DND-41 (cell line): ENCODE results near the gene PDE4B.

Experiments
- ATAC-seq: fragments of 200-7000 bp; cut with Tn5 transposase; 3 replicates; pipeline ENCODE4 v1.9.1; 2021; ENCODE audit warnings: low read depth; ENCODE audit not compliant: insufficient read depth
- DNase-seq: peaks from one replicate; pipeline ENCODE4 v3.0.0-alpha.2; 2020
- H2AFZ ChIP-seq: 2 replicates; pipeline ENCODE4 v1.6.0; 2012; ENCODE audit warnings: low read depth, low read length
- H3K27ac ChIP-seq: 2 replicates; pipeline ENCODE4 v1.5.1; 2012; ENCODE audit warnings: low read length, inconsistent platforms
- H3K27me3 ChIP-seq: fragments of 200-600 bp; sonication (generic); 2 replicates; pipeline ENCODE4 v1.6.0; 2012; ENCODE audit warnings: low read length, mild to moderate bottlenecking, inconsistent platforms; ENCODE audit not compliant: insufficient read depth, poor library complexity
- H3K36me3 ChIP-seq: 2 replicates; pipeline ENCODE4 v1.5.1; 2012; ENCODE audit warnings: low read length, inconsistent platforms; ENCODE audit not compliant: insufficient read depth
- H3K4me1 ChIP-seq: 2 replicates; pipeline ENCODE4 v1.5.1; 2012; ENCODE audit warnings: mild to moderate bottlenecking, low read length; ENCODE audit not compliant: insufficient read depth
- H3K4me2 ChIP-seq: 2 replicates; pipeline ENCODE4 v1.6.0; 2012; ENCODE audit warnings: mild to moderate bottlenecking, moderate library complexity, low read length, inconsistent platforms; ENCODE audit not compliant: insufficient read depth
- H3K4me3 ChIP-seq, 2 experiments: fragments of 200-600 bp in 1 of 2; shearing (Covaris generic) in 1 of 2; 2 replicates each; pipeline ENCODE4 v1.5.1; 2012 to 2016; ENCODE audit warnings: inconsistent platforms in 2 of 2, low read length in 2 of 2, mild to moderate bottlenecking in 2 of 2, low read depth in 1 of 2, moderate library complexity in 1 of 2
- H3K79me2 ChIP-seq: 2 replicates; pipeline ENCODE4 v1.6.0; 2012; ENCODE audit warnings: low read length, inconsistent platforms; ENCODE audit not compliant: insufficient read depth
- H3K9ac ChIP-seq: 2 replicates; pipeline ENCODE4 v1.6.0; 2012; ENCODE audit warnings: low read depth, mild to moderate bottlenecking, inconsistent platforms, low read length, moderate library complexity
- H3K9me3 ChIP-seq: 2 replicates; pipeline ENCODE4 v1.5.1; 2012; ENCODE audit warnings: low read length, moderate library complexity, mild to moderate bottlenecking, inconsistent platforms; ENCODE audit not compliant: insufficient read depth, severe bottlenecking
- H4K20me1 ChIP-seq: 2 replicates; pipeline ENCODE4 v1.6.0; 2012; ENCODE audit warnings: low read length; ENCODE audit not compliant: insufficient read depth
- EZH2 ChIP-seq: IDR thresholded peaks from 3 replicates; pipeline ENCODE4 v1.6.1; 2012; ENCODE audit warnings: borderline replicate concordance, low read depth, mild to moderate bottlenecking, moderate library complexity, low read length, inconsistent platforms; ENCODE audit not compliant: severe bottlenecking
- TF ChIP-seq, protein P1 (sequence below): IDR thresholded peaks from 2 replicates; pipeline ENCODE4 v1.5.1; 2012; ENCODE audit warnings: borderline replicate concordance, low read length, moderate library complexity, mild to moderate bottlenecking; ENCODE audit not compliant: poor library complexity, severe bottlenecking; ENCODE audit errors: extremely low read depth

The PDE4B gene

GRCh38 chr1:66366634-66367033 is 573.9 kb downstream of the PDE4B start:
- Histone ChIP-seq H3K4me1 (no peaks in the 10 kb centered on the region), H3K9me3 (no peaks in the 10 kb centered on the region), H3K36me3 (no peaks in the 10 kb centered on the region), H3K27me3 (no peaks in the 10 kb centered on the region), H2AFZ (no peak overlapping the region), H3K9ac (no peak overlapping the region), H3K4me2 (no peak overlapping the region), H3K4me3 (no peak overlapping the region), H3K27ac (no peak overlapping the region), H4K20me1 (no peaks in the 10 kb centered on the region), H3K79me2 (no peaks in the 10 kb centered on the region)
- no peak for DNase-seq
- TF ChIP-seq EZH2 = no peak
- TF ChIP-seq, protein P1, sequence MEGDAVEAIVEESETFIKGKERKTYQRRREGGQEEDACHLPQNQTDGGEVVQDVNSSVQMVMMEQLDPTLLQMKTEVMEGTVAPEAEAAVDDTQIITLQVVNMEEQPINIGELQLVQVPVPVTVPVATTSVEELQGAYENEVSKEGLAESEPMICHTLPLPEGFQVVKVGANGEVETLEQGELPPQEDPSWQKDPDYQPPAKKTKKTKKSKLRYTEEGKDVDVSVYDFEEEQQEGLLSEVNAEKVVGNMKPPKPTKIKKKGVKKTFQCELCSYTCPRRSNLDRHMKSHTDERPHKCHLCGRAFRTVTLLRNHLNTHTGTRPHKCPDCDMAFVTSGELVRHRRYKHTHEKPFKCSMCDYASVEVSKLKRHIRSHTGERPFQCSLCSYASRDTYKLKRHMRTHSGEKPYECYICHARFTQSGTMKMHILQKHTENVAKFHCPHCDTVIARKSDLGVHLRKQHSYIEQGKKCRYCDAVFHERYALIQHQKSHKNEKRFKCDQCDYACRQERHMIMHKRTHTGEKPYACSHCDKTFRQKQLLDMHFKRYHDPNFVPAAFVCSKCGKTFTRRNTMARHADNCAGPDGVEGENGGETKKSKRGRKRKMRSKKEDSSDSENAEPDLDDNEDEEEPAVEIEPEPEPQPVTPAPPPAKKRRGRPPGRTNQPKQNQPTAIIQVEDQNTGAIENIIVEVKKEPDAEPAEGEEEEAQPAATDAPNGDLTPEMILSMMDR = no peak
- no peak for ATAC-seq

DNA sequence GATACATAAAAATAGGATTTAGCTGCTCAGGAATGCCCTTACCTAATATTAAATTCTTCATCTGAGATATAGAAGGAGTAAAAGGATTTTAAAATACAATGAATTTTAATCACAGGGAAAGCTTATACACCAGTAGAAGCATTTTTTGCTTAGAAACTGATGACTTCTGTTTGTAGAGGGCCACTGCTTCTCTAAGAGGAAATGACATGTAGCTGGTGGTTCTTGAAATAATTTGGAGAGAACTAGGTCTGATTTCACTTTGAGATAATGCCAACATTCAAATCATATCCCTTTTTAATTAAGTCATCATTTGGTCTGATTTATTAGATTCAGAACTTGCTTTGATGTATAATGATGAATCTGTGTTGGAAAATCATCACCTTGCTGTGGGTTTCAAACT is 574.7 kb downstream of the PDE4B start:
- no peaks in the 10 kb centered on the region for H3K36me3 ChIP-seq

DNA sequence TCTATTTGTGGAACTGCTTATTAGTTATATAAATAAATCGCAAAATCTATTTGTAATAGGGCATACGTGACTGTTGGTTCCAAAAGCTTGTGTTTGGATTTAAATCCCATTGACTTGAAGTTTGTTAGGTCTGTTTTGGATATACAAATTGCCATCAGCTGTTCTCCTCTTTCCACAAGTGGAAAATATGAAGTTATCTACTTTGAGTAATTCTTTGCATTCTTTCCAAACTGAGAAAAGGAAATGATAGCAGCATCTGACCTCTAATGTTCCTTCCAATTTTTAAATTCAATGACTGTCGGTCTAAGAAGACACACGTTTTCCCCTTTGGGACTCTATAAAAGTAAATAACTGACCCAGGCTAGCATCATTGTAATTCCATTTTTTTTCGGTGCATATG is 575.6 kb downstream of the PDE4B start:
- H3K4me3 ChIP-seq = no peak overlapping the region

More for the DNA sequence above, 574.7 kb downstream of the PDE4B start:
- H4K20me1 ChIP-seq = no peaks in the 10 kb centered on the region
- TF ChIP-seq, protein P1 = no peak
- no peak for TF ChIP-seq EZH2
- H3K4me2 ChIP-seq = no peak overlapping the region
- no peaks in the 10 kb centered on the region for H3K79me2 ChIP-seq
- no peak overlapping the region for H3K9ac ChIP-seq
- no peak for ATAC-seq
- H3K27me3 ChIP-seq = no peaks in the 10 kb centered on the region
- H3K9me3 ChIP-seq = no peaks in the 10 kb centered on the region
- no peak overlapping the region for H3K27ac ChIP-seq
- DNase-seq = no peak
- H2AFZ ChIP-seq = no peak overlapping the region
- H3K4me3 ChIP-seq = no peak overlapping the region
- H3K4me1 ChIP-seq = no peaks in the 10 kb centered on the region

More for the DNA sequence above, 575.6 kb downstream of the PDE4B start:
- H3K9me3 ChIP-seq = no peaks in the 10 kb centered on the region
- H3K27me3 ChIP-seq = no peaks in the 10 kb centered on the region
- no peak overlapping the region for H3K27ac ChIP-seq
- H3K36me3 ChIP-seq = no peaks in the 10 kb centered on the region
- no peak for ATAC-seq
- H3K9ac ChIP-seq = no peak overlapping the region
- TF ChIP-seq EZH2 = no peak
- TF ChIP-seq, protein P1 = no peak
- H2AFZ ChIP-seq = no peak overlapping the region
- no peaks in the 10 kb centered on the region for H3K79me2 ChIP-seq
- no peaks in the 10 kb centered on the region for H4K20me1 ChIP-seq
- no peak for DNase-seq
- no peak overlapping the region for H3K4me2 ChIP-seq
- H3K4me1 ChIP-seq = peaks cover 7% of the 10 kb centered on the region; the same call in 1 of the 2 replicates
